ENCODE measurements around the gene PAPSS2.
"Not testable (repeated sequence)": the region's sequence is repeated elsewhere in the genome, so short reads cannot be mapped to it uniquely, and the experiment has no call there.

DNA sequence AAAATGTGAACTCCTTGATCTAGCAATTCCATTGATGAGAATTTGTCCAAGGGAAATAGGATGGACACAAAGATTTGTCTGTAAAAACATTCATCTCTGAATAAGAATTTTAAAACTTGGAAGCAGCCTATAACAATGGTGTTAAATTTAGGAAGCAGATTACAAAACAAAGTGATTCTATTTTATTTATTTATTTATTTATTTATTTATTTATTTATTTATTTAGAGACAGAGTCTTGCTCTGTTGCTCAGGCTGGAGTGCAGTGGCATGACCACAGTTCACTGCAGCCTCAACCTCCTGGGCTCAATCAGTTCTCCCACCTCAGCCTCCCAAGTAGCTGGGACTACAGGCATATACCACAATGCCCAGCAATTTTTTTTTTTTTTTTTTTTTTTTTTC, 38.2 kb upstream of the PAPSS2 start:
- TF ChIP-seq, protein P1, sequence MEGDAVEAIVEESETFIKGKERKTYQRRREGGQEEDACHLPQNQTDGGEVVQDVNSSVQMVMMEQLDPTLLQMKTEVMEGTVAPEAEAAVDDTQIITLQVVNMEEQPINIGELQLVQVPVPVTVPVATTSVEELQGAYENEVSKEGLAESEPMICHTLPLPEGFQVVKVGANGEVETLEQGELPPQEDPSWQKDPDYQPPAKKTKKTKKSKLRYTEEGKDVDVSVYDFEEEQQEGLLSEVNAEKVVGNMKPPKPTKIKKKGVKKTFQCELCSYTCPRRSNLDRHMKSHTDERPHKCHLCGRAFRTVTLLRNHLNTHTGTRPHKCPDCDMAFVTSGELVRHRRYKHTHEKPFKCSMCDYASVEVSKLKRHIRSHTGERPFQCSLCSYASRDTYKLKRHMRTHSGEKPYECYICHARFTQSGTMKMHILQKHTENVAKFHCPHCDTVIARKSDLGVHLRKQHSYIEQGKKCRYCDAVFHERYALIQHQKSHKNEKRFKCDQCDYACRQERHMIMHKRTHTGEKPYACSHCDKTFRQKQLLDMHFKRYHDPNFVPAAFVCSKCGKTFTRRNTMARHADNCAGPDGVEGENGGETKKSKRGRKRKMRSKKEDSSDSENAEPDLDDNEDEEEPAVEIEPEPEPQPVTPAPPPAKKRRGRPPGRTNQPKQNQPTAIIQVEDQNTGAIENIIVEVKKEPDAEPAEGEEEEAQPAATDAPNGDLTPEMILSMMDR (IDR thresholded peaks at IDR 0.05): not testable (repeated sequence)
- TF ChIP-seq POLR2A (IDR thresholded peaks at IDR 0.05); EP300 (IDR thresholded peaks at IDR 0.05; ENCODE audit: low read depth): not testable (repeated sequence)

Measured in transverse colon (tissue), 3 donors.